Uterus (tissue), 4 donors: ENCODE data around the gene CDKAL1. TPM values are rescaled to one million over a fixed set of nuclear protein-coding genes. Genes with fewer than 3 reads are reported as not detected.

Experiments used
- DNase-seq, 2 donors: peaks; one replicate each; pipeline ENCODE4 v3.0.0-alpha.2; 2019 to 2020
- H3K27ac ChIP-seq, 2 donors: fragments of 200-600 bp; sonication (generic); 1 replicate in 1 of 2; 2 replicates in 1 of 2; pipeline ENCODE4 v1.5.1; 2016 to 2018
- H3K27me3 ChIP-seq, 2 donors: fragments of 200-600 bp; sonication (generic); one replicate each; pipeline ENCODE4 v1.5.1; 2018 to 2019; ENCODE audit warnings: control low read depth in 1 of 2
- H3K36me3 ChIP-seq, 2 donors: fragments of 200-600 bp; sonication (generic); one replicate each; pipeline ENCODE4 v1.5.1; 2019; ENCODE audit warnings: control low read depth in 1 of 2
- H3K4me1 ChIP-seq, 2 donors: fragments of 200-600 bp; sonication (generic); one replicate each; pipeline ENCODE4 v1.5.1; 2018 to 2019; ENCODE audit warnings: control low read depth in 1 of 2
- H3K4me3 ChIP-seq, 2 donors: fragments of 200-600 bp; sonication (generic); 1 replicate in 1 of 2; 2 replicates in 1 of 2; pipeline ENCODE4 v1.5.1; 2018 to 2019; ENCODE audit warnings: mild to moderate bottlenecking in 1 of 2
- H3K9me3 ChIP-seq, 2 donors: fragments of 200-600 bp; sonication (generic); one replicate each; pipeline ENCODE4 v1.5.1; 2019; ENCODE audit warnings: control low read depth in 1 of 2
- CTCF ChIP-seq, 4 experiments: fragments of 200-600 bp in 2 of 4; fragments of 450-650 bp in 2 of 4; sonication (generic) in 2 of 4; IDR thresholded peaks; one replicate each; pipeline ENCODE4 v1.5.1; 2016 to 2019; ENCODE audit warnings: antibody characterized with exemption in 4 of 4, mild to moderate bottlenecking in 2 of 4, moderate library complexity in 1 of 4
- POLR2A ChIP-seq, 2 donors: fragments of 450-650 bp; IDR thresholded peaks; one replicate each; pipeline ENCODE4 v1.6.1; 2016; ENCODE audit warnings: antibody characterized with exemption in 2 of 2, mild to moderate bottlenecking in 1 of 2, moderate library complexity in 1 of 2
- intact Hi-C: fragments of 100-400 bp; cut with DNase I; formaldehyde crosslinking; loops from one replicate; pipeline ENCODE4 v1.15.1; 2023; ENCODE audit warnings: low total_unique reads
- total RNA-seq, 4 donors: library from RNA; depleted of rRNA in 3 of 4; stranded (reverse); fragments of >200 nt in 3 of 4; gene quantifications; one replicate each; pipeline versions ENCODE4 v1.1.0 to v1.2.4, GENCODE V29; 2014 to 2023
- donor health status: DM: yes; HTN: yes; CAD: no.

The CDKAL1 gene
- total RNA-seq, 4 donors from 2014 or later, result 5.0 to 51.7 (median 18.9) TPM

DNA sequence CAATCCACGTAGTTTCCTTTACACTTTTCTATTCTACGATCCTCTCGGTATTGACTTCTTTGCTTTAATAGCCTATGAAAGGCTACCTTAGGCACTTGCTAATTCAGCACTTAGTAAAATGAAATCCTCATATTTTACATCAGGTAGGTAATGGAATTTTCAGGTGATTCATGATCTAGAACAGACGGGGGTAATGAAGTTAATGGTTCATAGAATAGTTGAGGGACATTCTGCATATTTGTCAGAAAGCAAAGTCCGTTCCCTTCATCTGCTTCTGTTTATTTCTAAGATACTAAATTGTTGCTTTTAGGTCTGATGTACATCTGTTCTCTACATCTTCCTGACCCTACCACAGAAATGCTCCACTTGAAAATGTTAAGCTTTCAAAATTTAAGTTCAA lies 431.7 kb downstream of the CDKAL1 start:
- H3K36me3 ChIP-seq, result no peaks in the 10 kb centered on the region
- H3K9me3 ChIP-seq, result peaks cover 0 to 4% of the 10 kb centered on the region in 2 donors
- H3K27me3 ChIP-seq, result no peaks in the 10 kb centered on the region
- H3K27ac ChIP-seq, result no peak overlapping the region
- H3K4me3 ChIP-seq, result no peak overlapping the region
- intact Hi-C loops, result no loop called here
- DNase-seq, result no peak
- TF ChIP-seq POLR2A (IDR thresholded peaks at IDR 0.05) (no peak), CTCF (IDR thresholded peaks at IDR 0.05) (no peak)
- no peaks in the 10 kb centered on the region for H3K4me1 ChIP-seq

DNA sequence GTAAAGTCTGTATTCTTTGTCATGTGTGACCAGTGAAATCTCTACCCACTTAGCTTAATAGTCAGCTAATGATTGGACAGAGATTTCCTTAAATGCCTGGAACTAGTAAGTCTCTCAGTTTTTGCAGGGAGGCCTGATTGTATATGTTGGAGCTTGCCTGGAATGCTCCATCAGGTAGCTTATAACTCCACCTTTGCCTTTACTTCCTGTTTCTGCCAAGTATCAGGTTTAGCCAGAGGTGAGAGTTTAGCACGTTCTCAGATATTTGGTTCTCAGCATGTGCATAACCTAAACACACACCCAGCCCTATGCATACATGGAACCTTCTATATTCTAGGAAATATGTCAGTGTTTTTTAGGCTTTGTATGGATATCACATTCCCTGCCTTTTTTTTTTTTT lies 435.3 kb downstream of the CDKAL1 start:
- no peak for DNase-seq
- TF ChIP-seq POLR2A (IDR thresholded peaks at IDR 0.05) (no peak), CTCF (IDR thresholded peaks at IDR 0.05) (no peak)
- Histone ChIP-seq H3K27ac (no peak overlapping the region), H3K4me1 (no peaks in the 10 kb centered on the region), H3K9me3 (peaks cover 0 to 4% of the 10 kb centered on the region in 2 donors), H3K27me3 (no peaks in the 10 kb centered on the region), H3K4me3 (no peak overlapping the region), H3K36me3 (no peaks in the 10 kb centered on the region)
- intact Hi-C loops, result no loop called here

- Histone ChIP-seq H3K9me3 (no peaks in the 10 kb centered on the region), H3K4me3 (no peak overlapping the region), H3K27ac (no peak overlapping the region), H3K27me3 (no peaks in the 10 kb centered on the region), H3K36me3 (no peaks in the 10 kb centered on the region), H3K4me1 (no peaks in the 10 kb centered on the region)
- intact Hi-C loops, result no loop called here
- DNase-seq, result no peak
- TF ChIP-seq POLR2A (IDR thresholded peaks at IDR 0.05) (no peak), CTCF (IDR thresholded peaks at IDR 0.05) (no peak)
These were observed 442.2 kb downstream of the CDKAL1 start for GRCh38 chr6:20976391-20976918.

- no peak overlapping the region for H3K27ac ChIP-seq
- H3K27me3 ChIP-seq, result no peaks in the 10 kb centered on the region
- intact Hi-C loops, result no loop called here
- no peaks in the 10 kb centered on the region for H3K36me3 ChIP-seq
- no peak for TF ChIP-seq CTCF (IDR thresholded peaks at IDR 0.05)
- no peak for TF ChIP-seq POLR2A (IDR thresholded peaks at IDR 0.05)
- H3K9me3 ChIP-seq, result no peaks in the 10 kb centered on the region
- H3K4me3 ChIP-seq, result no peak overlapping the region
- no peaks in the 10 kb centered on the region for H3K4me1 ChIP-seq
- DNase-seq, result no peak
These were observed 443.9 kb downstream of the CDKAL1 start for GRCh38 chr6:20978151-20978614.

DNA sequence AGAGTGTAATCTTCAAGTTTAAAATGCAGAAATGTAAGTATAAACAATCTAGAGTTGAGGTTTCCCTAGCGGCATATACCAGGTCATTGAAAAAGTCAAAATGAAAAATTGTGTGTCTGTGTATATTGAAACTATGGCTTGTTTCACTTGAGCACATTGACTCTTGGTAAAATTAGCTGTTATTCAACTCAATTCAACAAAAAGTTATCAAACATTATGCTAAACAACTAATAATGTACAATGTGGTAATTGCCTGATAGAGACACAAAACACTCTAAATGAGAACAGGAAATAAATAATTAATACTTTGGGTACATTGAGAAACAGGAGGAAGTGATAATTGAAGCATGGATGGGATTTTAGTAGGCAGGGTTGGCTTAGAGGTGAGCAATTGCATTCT lies 444.8 kb downstream of the CDKAL1 start:
- H3K4me3 ChIP-seq, result no peak overlapping the region
- no peaks in the 10 kb centered on the region for H3K27me3 ChIP-seq
- no peaks in the 10 kb centered on the region for H3K4me1 ChIP-seq
- H3K36me3 ChIP-seq, result no peaks in the 10 kb centered on the region
- TF ChIP-seq POLR2A (IDR thresholded peaks at IDR 0.05), result no peak
- TF ChIP-seq CTCF (IDR thresholded peaks at IDR 0.05), result no peak
- DNase-seq, result no peak
- peaks cover 0 to 1% of the 10 kb centered on the region in 2 donors for H3K9me3 ChIP-seq
- H3K27ac ChIP-seq, result no peak overlapping the region
- intact Hi-C loops, result no loop called here
